ENCODE measurements around the gene ASTN2. TPM values are rescaled to one million over a fixed set of nuclear protein-coding genes. Genes with fewer than 3 reads are reported as not detected.

Gene ASTN2
- total and polyA plus RNA-seq, 10 of the 15 experiments (the other 5 are each of a cell fraction or from before 2014, with no cell fraction given): 1.4 to 15.7 (median 7.0) TPM

DNA sequence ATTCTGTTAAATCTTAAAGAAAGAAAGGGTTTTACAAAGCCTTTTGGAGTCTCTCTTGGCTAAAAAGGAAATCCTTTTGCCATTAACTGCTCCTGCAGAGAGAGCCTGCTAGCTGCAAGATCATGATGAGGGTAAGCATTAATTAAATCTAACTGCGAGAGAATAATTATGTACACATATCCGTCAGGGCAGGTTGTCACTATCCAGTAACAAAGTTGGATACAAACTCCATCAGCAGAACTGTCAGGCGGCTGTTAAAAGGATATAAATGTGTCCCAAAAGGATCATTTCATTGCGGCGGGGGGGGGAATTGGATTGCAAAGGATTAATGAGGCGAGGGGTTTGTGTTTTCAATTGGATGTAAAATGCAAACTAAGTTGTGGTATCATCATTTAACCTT is 289.3 kb downstream of the ASTN2 start (continued):
- TF ChIP-seq EP300 (IDR thresholded peaks at IDR 0.05; ENCODE audit: borderline replicate concordance in 1 of 2, control insufficient read depth in 1 of 2, low read depth in 2 of 2, low read length in 2 of 2) (no peak), HDGF (IDR thresholded peaks at IDR 0.05) (no peak), ZNF274 (IDR thresholded peaks at IDR 0.05; ENCODE audit: insufficient read depth, insufficient read length) (no peak), SREBF1 (IDR thresholded peaks at IDR 0.05; ENCODE audit: low read length) (no peak), ESRRA (IDR thresholded peaks at IDR 0.05; ENCODE audit: low read length) (no peak)
- TF ChIP-seq, protein P1, sequence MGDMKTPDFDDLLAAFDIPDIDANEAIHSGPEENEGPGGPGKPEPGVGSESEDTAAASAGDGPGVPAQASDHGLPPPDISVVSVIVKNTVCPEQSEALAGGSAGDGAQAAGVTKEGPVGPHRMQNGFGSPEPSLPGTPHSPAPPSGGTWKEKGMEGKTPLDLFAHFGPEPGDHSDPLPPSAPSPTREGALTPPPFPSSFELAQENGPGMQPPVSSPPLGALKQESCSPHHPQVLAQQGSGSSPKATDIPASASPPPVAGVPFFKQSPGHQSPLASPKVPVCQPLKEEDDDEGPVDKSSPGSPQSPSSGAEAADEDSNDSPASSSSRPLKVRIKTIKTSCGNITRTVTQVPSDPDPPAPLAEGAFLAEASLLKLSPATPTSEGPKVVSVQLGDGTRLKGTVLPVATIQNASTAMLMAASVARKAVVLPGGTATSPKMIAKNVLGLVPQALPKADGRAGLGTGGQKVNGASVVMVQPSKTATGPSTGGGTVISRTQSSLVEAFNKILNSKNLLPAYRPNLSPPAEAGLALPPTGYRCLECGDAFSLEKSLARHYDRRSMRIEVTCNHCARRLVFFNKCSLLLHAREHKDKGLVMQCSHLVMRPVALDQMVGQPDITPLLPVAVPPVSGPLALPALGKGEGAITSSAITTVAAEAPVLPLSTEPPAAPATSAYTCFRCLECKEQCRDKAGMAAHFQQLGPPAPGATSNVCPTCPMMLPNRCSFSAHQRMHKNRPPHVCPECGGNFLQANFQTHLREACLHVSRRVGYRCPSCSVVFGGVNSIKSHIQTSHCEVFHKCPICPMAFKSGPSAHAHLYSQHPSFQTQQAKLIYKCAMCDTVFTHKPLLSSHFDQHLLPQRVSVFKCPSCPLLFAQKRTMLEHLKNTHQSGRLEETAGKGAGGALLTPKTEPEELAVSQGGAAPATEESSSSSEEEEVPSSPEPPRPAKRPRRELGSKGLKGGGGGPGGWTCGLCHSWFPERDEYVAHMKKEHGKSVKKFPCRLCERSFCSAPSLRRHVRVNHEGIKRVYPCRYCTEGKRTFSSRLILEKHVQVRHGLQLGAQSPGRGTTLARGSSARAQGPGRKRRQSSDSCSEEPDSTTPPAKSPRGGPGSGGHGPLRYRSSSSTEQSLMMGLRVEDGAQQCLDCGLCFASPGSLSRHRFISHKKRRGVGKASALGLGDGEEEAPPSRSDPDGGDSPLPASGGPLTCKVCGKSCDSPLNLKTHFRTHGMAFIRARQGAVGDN (IDR thresholded peaks at IDR 0.05): no peak

DNA sequence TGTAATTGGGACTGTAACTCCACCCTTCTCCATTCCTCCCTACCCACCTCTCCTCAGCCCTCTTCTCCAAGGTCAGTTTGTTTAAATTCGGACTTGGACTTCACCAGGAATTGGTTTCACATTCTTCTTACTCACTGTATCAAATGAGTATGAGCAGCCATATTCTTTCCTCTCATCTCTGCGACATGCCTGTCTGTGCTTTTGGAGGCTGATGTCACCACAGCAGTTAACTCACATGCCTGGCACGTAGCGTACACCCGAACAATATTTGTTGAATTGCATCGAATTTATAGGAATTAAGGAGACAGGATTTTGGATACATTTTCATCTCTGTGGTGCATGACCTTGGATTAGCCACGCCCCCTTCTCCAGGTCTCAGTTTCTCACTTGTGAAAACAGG is 291.1 kb downstream of the ASTN2 start:
- no peaks in the 10 kb centered on the region for H3K36me3 ChIP-seq (ENCODE audit: control insufficient read depth in 2 of 2, insufficient read depth in 2 of 2, low read length in 1 of 2)
- H3K4me2 ChIP-seq (ENCODE audit: control insufficient read depth, insufficient read depth): no peak overlapping the region
- no peak overlapping the region for H2AFZ ChIP-seq (ENCODE audit: control insufficient read depth, low read depth, low read length)
- ChIA-PET POLR2A (no interaction called here), SMC1A (ENCODE audit: uncharacterized antibody, unreplicated experiment) (no interaction called here), CTCF (no interaction called here), RAD21 (ENCODE audit: unreplicated experiment) (no interaction called here)
- no peak overlapping the region for H3K27ac ChIP-seq (ENCODE audit: control insufficient read depth, insufficient read depth)
- whole genome bisulfite sequencing (ENCODE audit: insufficient coverage, insufficient replicate concordance, low lambda C conversion rate, missing lambda C conversion rate): 31% methylated on average over 7 of the region's 7 CpGs
- H3K27me3 ChIP-seq (replicated peaks in 1 of 2; ENCODE audit: control insufficient read depth in 2 of 2, insufficient read depth in 2 of 2, low read length in 1 of 2): no peaks in the 10 kb centered on the region
- H3K9ac ChIP-seq (ENCODE audit: control insufficient read depth, insufficient read depth, low read length): no peak overlapping the region
- no peak for ATAC-seq
- DNase-seq (ENCODE audit: low read depth, low spot score): no peak
- BruUV-seq (replicated peaks): no TSS peak
- intact Hi-C loops (cut with micrococcal nuclease; ENCODE audit: unreplicated experiment): no loop called here
- H4K20me1 ChIP-seq (ENCODE audit: control insufficient read depth, insufficient read depth): no peaks in the 10 kb centered on the region
- H3K9me3 ChIP-seq (replicated peaks; ENCODE audit: control insufficient read depth, insufficient read depth, low read length): no peaks in the 10 kb centered on the region
- H3K4me1 ChIP-seq (ENCODE audit: control insufficient read depth, insufficient read depth, low read length): no peaks in the 10 kb centered on the region
- no peaks in the 10 kb centered on the region for H3K79me2 ChIP-seq (ENCODE audit: control insufficient read depth, insufficient read depth, low read length)
- no peak overlapping the region for H3K4me3 ChIP-seq
- FAIRE-seq: no peak
- in situ Hi-C loops (cut with MboI): no loop called here
- TF ChIP-seq TBL1XR1 (IDR thresholded peaks at IDR 0.05; ENCODE audit: low read depth, low read length): no peak
- TF ChIP-seq, protein P2, sequence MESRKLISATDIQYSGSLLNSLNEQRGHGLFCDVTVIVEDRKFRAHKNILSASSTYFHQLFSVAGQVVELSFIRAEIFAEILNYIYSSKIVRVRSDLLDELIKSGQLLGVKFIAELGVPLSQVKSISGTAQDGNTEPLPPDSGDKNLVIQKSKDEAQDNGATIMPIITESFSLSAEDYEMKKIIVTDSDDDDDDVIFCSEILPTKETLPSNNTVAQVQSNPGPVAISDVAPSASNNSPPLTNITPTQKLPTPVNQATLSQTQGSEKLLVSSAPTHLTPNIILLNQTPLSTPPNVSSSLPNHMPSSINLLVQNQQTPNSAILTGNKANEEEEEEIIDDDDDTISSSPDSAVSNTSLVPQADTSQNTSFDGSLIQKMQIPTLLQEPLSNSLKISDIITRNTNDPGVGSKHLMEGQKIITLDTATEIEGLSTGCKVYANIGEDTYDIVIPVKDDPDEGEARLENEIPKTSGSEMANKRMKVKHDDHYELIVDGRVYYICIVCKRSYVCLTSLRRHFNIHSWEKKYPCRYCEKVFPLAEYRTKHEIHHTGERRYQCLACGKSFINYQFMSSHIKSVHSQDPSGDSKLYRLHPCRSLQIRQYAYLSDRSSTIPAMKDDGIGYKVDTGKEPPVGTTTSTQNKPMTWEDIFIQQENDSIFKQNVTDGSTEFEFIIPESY (IDR thresholded peaks at IDR 0.05): no peak
- no peak for TF ChIP-seq CBX3 (IDR thresholded peaks at IDR 0.05; ENCODE audit: borderline replicate concordance, low read depth)
- TF ChIP-seq, protein P3, sequence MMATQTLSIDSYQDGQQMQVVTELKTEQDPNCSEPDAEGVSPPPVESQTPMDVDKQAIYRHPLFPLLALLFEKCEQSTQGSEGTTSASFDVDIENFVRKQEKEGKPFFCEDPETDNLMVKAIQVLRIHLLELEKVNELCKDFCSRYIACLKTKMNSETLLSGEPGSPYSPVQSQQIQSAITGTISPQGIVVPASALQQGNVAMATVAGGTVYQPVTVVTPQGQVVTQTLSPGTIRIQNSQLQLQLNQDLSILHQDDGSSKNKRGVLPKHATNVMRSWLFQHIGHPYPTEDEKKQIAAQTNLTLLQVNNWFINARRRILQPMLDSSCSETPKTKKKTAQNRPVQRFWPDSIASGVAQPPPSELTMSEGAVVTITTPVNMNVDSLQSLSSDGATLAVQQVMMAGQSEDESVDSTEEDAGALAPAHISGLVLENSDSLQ (IDR thresholded peaks at IDR 0.05): no peak
- TF ChIP-seq, protein P4, sequence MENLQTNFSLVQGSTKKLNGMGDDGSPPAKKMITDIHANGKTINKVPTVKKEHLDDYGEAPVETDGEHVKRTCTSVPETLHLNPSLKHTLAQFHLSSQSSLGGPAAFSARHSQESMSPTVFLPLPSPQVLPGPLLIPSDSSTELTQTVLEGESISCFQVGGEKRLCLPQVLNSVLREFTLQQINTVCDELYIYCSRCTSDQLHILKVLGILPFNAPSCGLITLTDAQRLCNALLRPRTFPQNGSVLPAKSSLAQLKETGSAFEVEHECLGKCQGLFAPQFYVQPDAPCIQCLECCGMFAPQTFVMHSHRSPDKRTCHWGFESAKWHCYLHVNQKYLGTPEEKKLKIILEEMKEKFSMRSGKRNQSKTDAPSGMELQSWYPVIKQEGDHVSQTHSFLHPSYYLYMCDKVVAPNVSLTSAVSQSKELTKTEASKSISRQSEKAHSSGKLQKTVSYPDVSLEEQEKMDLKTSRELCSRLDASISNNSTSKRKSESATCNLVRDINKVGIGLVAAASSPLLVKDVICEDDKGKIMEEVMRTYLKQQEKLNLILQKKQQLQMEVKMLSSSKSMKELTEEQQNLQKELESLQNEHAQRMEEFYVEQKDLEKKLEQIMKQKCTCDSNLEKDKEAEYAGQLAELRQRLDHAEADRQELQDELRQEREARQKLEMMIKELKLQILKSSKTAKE (IDR thresholded peaks at IDR 0.05; ENCODE audit: low read depth, poor library complexity, severe bottlenecking): no peak
- no peak for TF ChIP-seq JUND (IDR thresholded peaks at IDR 0.05; ENCODE audit: low read depth, low read length)
- no peak for TF ChIP-seq FOXK2 (IDR thresholded peaks at IDR 0.05)
